NCI-H748 (cell line): ENCODE results near the gene OR5AP2.
"Not testable (repeated sequence)": the region's sequence is repeated elsewhere in the genome, so short reads cannot be mapped to it uniquely, and the experiment has no call there.

ENCODE experiments used
- DNase-seq: peaks from one replicate; lab custom pipeline; 2025; ENCODE audit not compliant: unreplicated experiment; lab: John Stamatoyannopoulos, UW

The OR5AP2 gene

DNA sequence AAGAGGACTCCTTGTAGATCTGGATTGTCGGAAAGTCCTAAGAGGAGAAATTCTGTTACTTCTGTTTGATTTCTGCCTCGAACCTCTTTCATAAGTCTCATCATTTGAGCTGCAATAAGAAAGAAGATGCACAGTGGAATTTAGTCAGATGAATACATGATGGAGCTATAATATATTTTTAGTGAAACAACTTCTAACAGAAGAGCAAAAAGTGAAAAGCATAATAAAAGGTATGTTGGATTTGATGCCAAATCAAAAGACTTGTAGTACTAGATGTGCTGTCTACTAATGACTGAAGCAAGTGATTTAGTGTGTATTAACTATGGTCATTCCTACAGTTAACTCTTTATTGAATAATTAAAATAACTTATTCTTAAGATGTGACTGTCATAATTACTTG is at the start of gene OR5AP2:
OR5AP2 (minus strand) TSS at position 101 of the 400 bp plus-strand sequence; CDS start at position 101, 0 bp downstream.
- no peak for DNase-seq

GRCh38 chr11:56691179-56691578 is 48.9 kb upstream of the OR5AP2 start:
- DNase-seq: not testable (repeated sequence)

DNA sequence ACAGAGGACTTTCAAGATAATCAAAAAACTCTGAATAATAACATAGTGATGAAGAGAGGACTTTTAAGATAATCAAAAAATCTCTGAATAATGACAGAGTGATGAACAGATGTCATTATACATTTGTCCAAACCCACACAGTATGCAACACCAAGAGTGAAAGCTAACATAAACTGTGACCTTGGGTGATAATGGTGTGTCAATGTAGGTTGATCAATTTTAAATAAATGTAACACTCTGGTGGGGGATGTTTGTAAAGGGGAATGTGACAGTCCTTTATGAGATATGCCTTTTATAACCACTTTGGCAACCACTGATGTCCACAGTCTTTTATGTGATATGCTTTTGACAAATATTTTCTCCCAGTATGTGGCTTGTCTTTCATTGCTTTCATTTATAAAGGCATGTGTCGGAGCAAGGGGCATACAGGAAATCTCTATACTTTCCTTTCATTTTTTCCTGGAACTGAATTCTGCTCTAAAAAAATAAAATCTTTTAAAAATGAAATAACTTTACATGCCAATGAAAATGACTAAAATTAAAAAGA is 46.4 kb upstream of the OR5AP2 start:
- peak; percentile 69 for DNase-seq

DNA sequence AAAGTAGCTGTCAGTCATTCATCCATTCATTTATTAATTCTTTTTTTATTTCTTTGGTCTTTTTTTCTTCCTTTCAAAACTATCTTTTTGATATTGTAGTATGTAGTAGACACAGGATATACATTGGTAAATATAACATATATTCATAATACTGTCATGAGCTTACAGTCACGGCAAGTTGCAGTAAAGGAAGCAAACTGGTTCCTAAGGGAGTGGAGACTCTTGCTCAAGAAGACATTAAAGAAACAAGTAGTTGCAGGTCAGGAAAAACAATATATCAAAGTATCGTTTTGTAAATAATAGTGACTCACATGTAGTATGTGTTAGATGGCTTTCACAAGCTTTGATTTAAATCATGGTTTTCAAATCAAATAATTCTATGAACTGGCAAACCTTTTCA is 28.7 kb upstream of the OR5AP2 start:
- no peak for DNase-seq

- no peak for DNase-seq
Observed at GRCh38 chr11:56663386-56663785, 21.1 kb upstream of the OR5AP2 start, which contains the start of gene OR5AR1. TSS of gene OR5AR1 (plus strand) at chr11:56663686. CDS start at chr11:56663686, 0 bp downstream.

DNA sequence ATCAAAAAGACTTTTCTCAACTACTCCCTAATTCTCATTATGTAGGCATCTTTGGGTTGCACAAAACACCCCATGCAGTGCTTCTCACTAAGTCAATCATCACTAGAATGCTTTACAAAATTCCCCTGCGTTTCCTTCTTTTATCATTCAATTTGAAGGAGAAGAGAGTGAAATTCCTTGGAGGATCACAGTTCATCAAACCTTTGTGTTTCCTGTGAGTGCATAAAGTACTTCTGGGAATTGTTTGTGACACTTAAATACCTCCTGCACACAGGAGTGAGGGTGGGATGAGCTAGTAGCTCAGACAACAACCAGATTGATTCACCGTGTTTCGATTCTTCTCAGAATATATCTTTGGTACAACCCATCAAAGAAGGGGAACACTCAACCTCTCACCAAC is 17.5 kb upstream of the OR5AP2 start:
- DNase-seq: no peak

GRCh38 chr11:56637500-56637899 is 4.7 kb downstream of the OR5AP2 start:
- DNase-seq: peak; percentile 94

DNA sequence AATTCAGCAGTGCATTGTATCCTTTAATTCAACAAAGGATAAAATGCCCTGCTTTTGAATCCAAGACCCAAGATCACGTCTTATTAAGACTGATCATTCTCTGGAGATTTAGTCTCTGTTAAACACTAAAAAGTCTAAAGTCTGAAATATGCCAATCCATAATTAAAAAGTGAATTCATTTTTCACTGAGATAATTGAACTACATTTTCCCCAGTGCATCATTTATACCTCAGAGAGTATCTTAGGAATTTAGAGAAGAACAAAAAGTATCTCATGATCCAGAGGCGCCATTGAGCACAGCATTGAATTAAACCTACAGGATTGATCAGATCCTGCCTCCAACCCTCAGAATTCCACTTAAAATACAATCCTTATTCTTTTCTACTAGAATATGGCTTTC is 5.4 kb downstream of the OR5AP2 start:
- DNase-seq: no peak

GRCh38 chr11:56632329-56632728 is 9.9 kb downstream of the OR5AP2 start:
- no peak for DNase-seq

DNA sequence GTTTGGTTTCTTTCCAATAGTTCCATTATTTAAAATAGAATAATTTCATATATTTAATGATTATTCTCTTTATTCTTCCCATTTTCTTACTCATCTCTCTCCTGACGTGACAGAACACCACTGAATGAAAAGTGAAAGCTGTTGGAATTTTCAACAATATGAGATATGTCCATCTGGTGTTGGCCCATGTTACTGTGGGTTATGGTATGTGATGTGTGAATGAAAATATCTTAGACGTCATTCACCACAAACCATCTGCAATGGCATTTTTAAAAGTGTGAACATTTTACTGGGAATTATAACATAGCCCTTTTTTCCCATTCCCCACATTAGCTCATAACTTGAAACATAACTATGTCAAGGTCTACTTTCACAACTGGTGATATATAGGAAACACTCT is 16.3 kb downstream of the OR5AP2 start:
- no peak for DNase-seq

DNA sequence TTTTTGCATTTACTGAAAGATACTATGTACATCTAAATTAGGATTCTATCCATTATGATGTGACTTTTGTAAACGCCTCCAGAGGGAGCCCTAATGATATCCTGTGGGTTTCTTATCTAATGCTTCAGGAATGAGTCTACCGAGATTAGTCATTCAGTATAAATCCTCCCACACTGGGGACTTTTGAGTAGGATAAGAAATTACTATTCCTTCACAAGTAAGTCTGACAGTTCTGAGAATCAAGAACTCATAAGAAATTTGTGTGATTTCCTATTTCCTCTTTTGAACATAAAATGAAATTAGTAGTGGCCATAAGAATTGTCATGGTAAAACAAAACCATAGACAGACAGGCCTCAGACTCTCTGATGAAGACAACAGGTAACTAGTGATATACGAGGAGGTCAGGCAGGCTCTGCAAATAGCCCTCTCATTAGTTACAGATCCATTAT is 17.6 kb downstream of the OR5AP2 start:
- DNase-seq: peak; percentile 61

DNA sequence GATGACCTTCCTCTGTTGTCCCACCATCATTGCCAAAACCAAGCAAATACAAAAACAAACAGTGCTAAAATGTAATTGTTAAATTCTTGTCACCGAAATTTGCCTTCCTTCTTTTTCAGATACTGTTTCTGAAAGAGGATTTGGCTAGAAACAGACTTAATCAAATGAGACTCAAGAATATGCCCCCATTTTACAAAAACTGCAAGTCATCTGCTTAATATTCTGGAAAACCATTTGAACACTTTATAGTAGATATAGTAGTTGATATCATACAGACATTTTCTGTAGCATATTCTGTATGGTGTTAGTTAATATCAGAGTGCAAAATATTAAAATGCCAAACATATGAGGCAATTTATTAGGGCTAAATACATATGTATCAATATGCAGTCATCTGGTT is 31.1 kb downstream of the OR5AP2 start:
- DNase-seq: no peak

DNA sequence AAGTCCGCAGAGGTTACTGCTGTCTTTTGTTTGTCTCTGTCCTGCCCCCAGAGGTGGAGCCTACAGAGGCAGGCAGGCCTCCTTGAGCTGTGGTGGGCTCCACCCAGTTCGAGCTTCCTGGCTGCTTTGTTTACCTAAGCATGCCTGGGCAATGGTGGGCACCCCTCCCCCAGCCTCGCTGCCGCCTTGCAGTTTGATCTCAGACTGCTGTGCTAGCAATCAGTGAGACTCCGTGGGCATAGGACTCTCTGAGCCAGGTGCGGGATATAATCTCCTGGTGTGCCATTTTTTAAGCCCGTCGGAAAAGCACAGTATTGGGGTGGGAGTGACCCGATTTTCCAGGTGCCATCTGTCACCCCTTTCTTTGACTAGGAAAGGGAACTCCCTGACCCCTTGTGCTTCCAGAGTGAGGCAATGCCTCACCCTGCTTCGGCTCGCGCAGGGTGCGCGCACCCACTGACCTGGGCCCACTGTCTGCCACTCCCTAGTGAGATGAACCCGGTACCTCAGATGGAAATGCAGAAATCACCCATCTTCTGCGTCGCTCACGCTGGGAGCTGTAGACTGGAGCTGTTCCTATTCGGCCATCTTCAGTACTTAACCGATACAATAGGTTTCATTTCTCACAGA is 50.0 kb downstream of the OR5AP2 start:
- DNase-seq: not testable (repeated sequence)
